Ovary (tissue), 9 donors: Measurements from ENCODE around the gene GPC1. TPM values are rescaled to one million over a fixed set of nuclear protein-coding genes. Genes with fewer than 3 reads are reported as not detected.

Experiments used
- DNase-seq, 5 donors: peaks; one replicate each; pipeline ENCODE4 v3.0.0-alpha.2; 2019 to 2020
- H3K27ac ChIP-seq, 2 donors: fragments of 200-600 bp; one replicate each; pipeline versions ENCODE4 v1.5.1 to v1.8.0; 2019 to 2022
- H3K27me3 ChIP-seq: fragments of 200-600 bp; one replicate; pipeline ENCODE4 v1.8.0; 2022
- H3K36me3 ChIP-seq: fragments of 200-600 bp; sonication (generic); one replicate; pipeline ENCODE4 v1.5.1; 2019
- H3K4me1 ChIP-seq: one replicate; pipeline ENCODE4 v1.8.1; 2013; ENCODE audit warnings: mild to moderate bottlenecking, moderate library complexity; ENCODE audit not compliant: insufficient read depth
- H3K4me3 ChIP-seq: fragments of 200-600 bp; sonication (generic); one replicate; pipeline ENCODE4 v1.5.1; 2017
- H3K9me3 ChIP-seq, 2 donors: fragments of 200-600 bp in 1 of 2; sonication (generic) in 1 of 2; one replicate each; pipeline versions ENCODE4 v1.5.1 to v1.8.1; 2013 to 2019; ENCODE audit warnings: mild to moderate bottlenecking in 1 of 2, moderate library complexity in 1 of 2
- CTCF ChIP-seq, 3 donors: fragments of 450-650 bp in 2 of 3; fragments of 200-600 bp in 1 of 3; IDR thresholded peaks; one replicate each; pipeline versions ENCODE4 v1.5.1 to v1.8.0; 2016 to 2022; ENCODE audit warnings: antibody characterized with exemption in 3 of 3, mild to moderate bottlenecking in 1 of 3
- EP300 ChIP-seq: sonication (generic); formaldehyde crosslinking; IDR thresholded peaks from one replicate; pipeline ENCODE4 v1.6.1; 2017; ENCODE audit warnings: antibody characterized with exemption
- POLR2A ChIP-seq: fragments of 450-650 bp; IDR thresholded peaks from one replicate; pipeline ENCODE4 v1.6.1; 2017; ENCODE audit warnings: antibody characterized with exemption, mild to moderate bottlenecking, moderate library complexity
- WGBS, 3 donors: extraction: QIAGEN DNeasy Blood & Tissue Kit in 1 of 3; methylation state at CpG; one replicate each; pipeline versions ENCODE4 v1.1.5 to v1.1.7; 2013 to 2017; 5-methylcytosine and 5-hydroxymethylcytosine counted together
- intact Hi-C, 4 donors: fragments of 100-400 bp; cut with DNase I; formaldehyde crosslinking; loops; one replicate each; pipeline versions ENCODE4 v1.11.0 to v1.15.1; 2022 to 2023
- polyA plus RNA-seq, 2 donors: library from polyadenylated mRNA; stranded (reverse); fragments of 200-250 nt in 1 of 2; fragments of 350-450 nt in 1 of 2; fragmentation: Illumina TruSeq in 1 of 2; extraction: RNeasy Lipid Tissue Mini Kit (QIAGEN cat#74804) in 1 of 2; gene quantifications; one replicate each; pipeline ENCODE4 v1.2.3, GENCODE V29; 2013 to 2014
- total RNA-seq, 7 donors: library from RNA; depleted of rRNA in 2 of 7; stranded (reverse); fragments of >200 nt in 2 of 7; fragmentation: NEBNext Ultra II Directional in 3 of 7; extraction: Animal tissue kit (Norgen Biotek cat#: 25700) in 3 of 7; gene quantifications; one replicate each; pipeline versions ENCODE4 v1.1.0 to v1.2.4, GENCODE V29; 2016 to 2023
- donor health status: DM: no; HTN: no; CAD: no; lungs with moderate emphysema.
- donor health status: DM: no; HTN: no; CAD: no.
- donor health status: Bipolar disorder and iron deficiency.
- donor health status: DM: yes; HTN: yes; CAD: no.
- donor health status: DM: no; HTN: no; CAD: no.
- donor health status: DM: yes; HTN: yes; CAD: no.

Gene GPC1
- total and polyA plus RNA-seq, 9 donors: 2.9 to 149 (median 71.4) TPM

- intact Hi-C loops: no loop called here
Observed at GRCh38 chr2:240399419-240400324, 35.8 kb upstream of the GPC1 start.

DNA sequence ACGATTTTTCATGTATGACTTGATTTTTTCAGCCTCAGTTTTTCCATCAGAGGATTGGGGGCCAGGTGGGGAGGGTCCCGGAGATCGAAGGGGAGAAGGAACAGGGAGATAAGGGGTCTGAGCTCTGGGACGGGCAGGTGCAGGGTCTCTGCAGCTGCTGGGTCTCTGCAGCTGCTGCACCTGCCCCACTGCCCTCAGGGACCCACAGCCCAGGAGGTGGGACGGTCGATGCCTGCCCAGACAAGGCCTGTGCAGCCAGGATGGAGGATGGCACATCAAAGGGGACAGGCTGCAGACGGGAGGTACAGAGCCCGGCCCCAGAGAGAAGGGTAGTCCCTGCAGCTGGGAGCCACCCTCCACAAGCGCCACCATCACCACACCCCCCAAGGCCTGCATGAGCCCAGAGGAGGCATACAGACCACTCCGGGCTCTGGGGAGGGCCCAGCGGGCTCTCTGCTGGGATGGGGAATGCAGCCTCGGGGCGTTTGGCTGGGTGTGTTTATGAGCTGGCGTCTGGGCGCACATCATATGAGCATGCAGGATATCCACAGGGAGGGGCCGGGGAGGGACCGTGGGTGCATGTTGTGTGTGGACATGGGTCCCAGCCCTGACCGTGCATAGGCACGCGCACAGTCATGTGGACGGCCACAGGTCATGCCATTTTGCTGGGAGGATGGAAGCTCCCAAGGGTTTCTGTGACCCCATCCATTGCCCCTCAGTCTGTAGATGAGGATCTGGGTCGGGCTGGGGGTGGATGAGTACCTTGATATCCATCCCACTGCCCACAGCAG lies 34.9 kb upstream of the GPC1 start:
- Histone ChIP-seq H3K27me3 (no peaks in the 10 kb centered on the region), H3K4me3 (no peak overlapping the region), H3K27ac (no peak overlapping the region), H3K9me3 (no peaks in the 10 kb centered on the region), H3K4me1 (no peaks in the 10 kb centered on the region), H3K36me3 (no peaks in the 10 kb centered on the region)
- DNase-seq: peak in 3 of 5 donors; percentile 3 to 19 (median 9)
- intact Hi-C loops: no loop called here
- 85 to 88% (median 87%) methylated on average over 20 to 22 of the region's 22 CpGs for WGBS, 3 donors
- TF ChIP-seq EP300 (no peak), CTCF (IDR thresholded peaks at IDR 0.05) (no peak), POLR2A (no peak)

More at GRCh38 chr2:240399419-240400324, 35.8 kb upstream of the GPC1 start:
- DNase-seq: peak in 2 of 5 donors; percentile 5 to 24
- TF ChIP-seq CTCF (IDR thresholded peaks at IDR 0.05) (no peak), POLR2A (no peak), EP300 (no peak)
- Histone ChIP-seq H3K27me3 (no peaks in the 10 kb centered on the region), H3K36me3 (no peaks in the 10 kb centered on the region), H3K4me3 (no peak overlapping the region), H3K9me3 (no peaks in the 10 kb centered on the region), H3K27ac (no peak overlapping the region), H3K4me1 (no peaks in the 10 kb centered on the region)
- 92 to 97% (median 94%) methylated on average over 14 of the region's 14 CpGs for WGBS, 3 donors

- intact Hi-C loops: no loop called here
- Histone ChIP-seq H3K9me3 (no peaks in the 10 kb centered on the region), H3K4me1 (no peaks in the 10 kb centered on the region), H3K4me3 (no peak overlapping the region), H3K36me3 (no peaks in the 10 kb centered on the region), H3K27me3 (no peaks in the 10 kb centered on the region), H3K27ac (no peak overlapping the region)
- 85 to 95% (median 93%) methylated on average over 12 of the region's 12 CpGs for WGBS, 3 donors
- peak in 2 of 5 donors; percentile 3 to 7 for DNase-seq
- TF ChIP-seq CTCF (IDR thresholded peaks at IDR 0.05): no peak
Observed at GRCh38 chr2:240401308-240401707, 34.2 kb upstream of the GPC1 start.

- Histone ChIP-seq H3K27ac (no peak overlapping the region), H3K9me3 (no peaks in the 10 kb centered on the region), H3K27me3 (no peaks in the 10 kb centered on the region), H3K36me3 (no peaks in the 10 kb centered on the region), H3K4me1 (no peaks in the 10 kb centered on the region), H3K4me3 (no peak overlapping the region)
- intact Hi-C loops: no loop called here
- DNase-seq: peak in 3 of 5 donors; percentile 5 to 23 (median 12)
- TF ChIP-seq POLR2A (no peak), CTCF (IDR thresholded peaks at IDR 0.05) (no peak), EP300 (no peak)
- 84 to 86% (median 86%) methylated on average over 20 to 22 of the region's 22 CpGs for WGBS, 3 donors
Observed at GRCh38 chr2:240401781-240402551, 33.5 kb upstream of the GPC1 start.
